Large intestine (tissue), 3 donors: ENCODE measurements around the gene FSIP1. TPM values are rescaled to one million over a fixed set of nuclear protein-coding genes. Genes with fewer than 3 reads are reported as not detected.

Experiments
- DNase-seq, 2 donors: peaks; one replicate each; pipeline versions ENCODE4 v3.0.0 to v3.0.0-alpha.2; 2013
- H3K27ac ChIP-seq: one replicate; pipeline ENCODE4 v1.5.1; 2013; ENCODE audit warnings: low read length
- H3K27me3 ChIP-seq: 2 replicates; pipeline ENCODE4 v1.6.1; 2013; ENCODE audit warnings: low read length; ENCODE audit not compliant: control insufficient read depth, insufficient read depth
- H3K36me3 ChIP-seq: 2 replicates; pipeline ENCODE4 v1.6.1; 2013; ENCODE audit warnings: low read length; ENCODE audit not compliant: control insufficient read depth, insufficient read depth
- H3K4me1 ChIP-seq: one replicate; pipeline ENCODE4 v1.6.1; 2013; ENCODE audit warnings: low read length; ENCODE audit not compliant: control insufficient read depth, insufficient read depth
- H3K4me3 ChIP-seq: one replicate; pipeline ENCODE4 v1.5.1; 2013; ENCODE audit warnings: low read length
- H3K9me3 ChIP-seq: one replicate; pipeline ENCODE4 v1.6.1; 2013; ENCODE audit warnings: mild to moderate bottlenecking, low read depth, low read length, moderate library complexity; ENCODE audit not compliant: control insufficient read depth
- WGBS: methylation state at CpG from one replicate; pipeline ENCODE4 v1.1.5; 2013; ENCODE audit warnings: low lambda C conversion rate; ENCODE audit not compliant: insufficient coverage; 5-methylcytosine and 5-hydroxymethylcytosine counted together
- polyA plus RNA-seq: library from polyadenylated mRNA; unstranded; fragments of 120-200 nt; gene quantifications from one replicate; pipeline ENCODE4 v1.2.1, GENCODE V29; 2013

FSIP1 gene
- polyA plus RNA-seq, 1 donor: 0.78 TPM

- H3K27ac ChIP-seq: no peak overlapping the region
- DNase-seq: no peak
Measured at GRCh38 chr15:39651881-39652280, 130.8 kb downstream of the FSIP1 start.

DNA sequence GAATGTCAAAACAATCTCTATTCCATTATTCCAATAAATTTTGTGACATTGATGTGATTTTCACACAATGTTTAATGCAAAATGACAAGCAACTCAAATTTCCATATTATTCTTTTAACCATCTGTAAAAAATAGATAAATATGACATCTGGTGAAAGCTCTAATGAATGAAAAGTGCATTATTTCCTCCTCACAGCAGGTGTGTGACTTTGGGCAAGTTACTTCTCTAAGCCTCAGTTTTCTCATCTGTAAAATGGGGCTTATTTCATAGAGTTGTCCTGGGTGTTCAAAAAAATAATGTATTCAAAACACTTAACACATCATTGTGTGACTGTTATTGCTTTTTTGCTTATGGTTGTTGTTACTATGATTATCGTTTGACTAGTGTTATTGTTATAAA lies 131.3 kb downstream of the FSIP1 start:
- Histone ChIP-seq H3K36me3 (no peaks in the 10 kb centered on the region), H3K4me3 (no peak overlapping the region), H3K27me3 (no peaks in the 10 kb centered on the region), H3K27ac (no peak overlapping the region), H3K4me1 (no peaks in the 10 kb centered on the region), H3K9me3 (no peaks in the 10 kb centered on the region)
- DNase-seq: no peak
- no CpG with 5 or more reads among the region's 1 CpG for WGBS

More at GRCh38 chr15:39651881-39652280, 130.8 kb downstream of the FSIP1 start:
- H3K27me3 ChIP-seq: no peaks in the 10 kb centered on the region
- no peaks in the 10 kb centered on the region for H3K36me3 ChIP-seq
- no peaks in the 10 kb centered on the region for H3K9me3 ChIP-seq
- H3K4me3 ChIP-seq: no peak overlapping the region
- WGBS: no CpG with 5 or more reads among the region's 1 CpG
- no peaks in the 10 kb centered on the region for H3K4me1 ChIP-seq

GRCh38 chr15:39649757-39650156 lies 132.9 kb downstream of the FSIP1 start:
- no peaks in the 10 kb centered on the region for H3K27me3 ChIP-seq
- WGBS: 100% methylated on average over 1 of the region's 6 CpGs
- no peak overlapping the region for H3K4me3 ChIP-seq
- H3K36me3 ChIP-seq: no peaks in the 10 kb centered on the region
- H3K27ac ChIP-seq: no peak overlapping the region
- no peaks in the 10 kb centered on the region for H3K9me3 ChIP-seq
- no peak for DNase-seq
- H3K4me1 ChIP-seq: no peaks in the 10 kb centered on the region

- WGBS: no CpG with 5 or more reads among the region's 5 CpGs
- Histone ChIP-seq H3K27me3 (no peaks in the 10 kb centered on the region), H3K4me1 (no peaks in the 10 kb centered on the region), H3K27ac (no peak overlapping the region), H3K36me3 (no peaks in the 10 kb centered on the region), H3K9me3 (no peaks in the 10 kb centered on the region), H3K4me3 (no peak overlapping the region)
- DNase-seq: no peak
Measured at GRCh38 chr15:39646425-39646824, 136.2 kb downstream of the FSIP1 start.

GRCh38 chr15:39645976-39646257 lies 136.7 kb downstream of the FSIP1 start:
- Histone ChIP-seq H3K4me1 (no peaks in the 10 kb centered on the region), H3K9me3 (no peaks in the 10 kb centered on the region)

DNA sequence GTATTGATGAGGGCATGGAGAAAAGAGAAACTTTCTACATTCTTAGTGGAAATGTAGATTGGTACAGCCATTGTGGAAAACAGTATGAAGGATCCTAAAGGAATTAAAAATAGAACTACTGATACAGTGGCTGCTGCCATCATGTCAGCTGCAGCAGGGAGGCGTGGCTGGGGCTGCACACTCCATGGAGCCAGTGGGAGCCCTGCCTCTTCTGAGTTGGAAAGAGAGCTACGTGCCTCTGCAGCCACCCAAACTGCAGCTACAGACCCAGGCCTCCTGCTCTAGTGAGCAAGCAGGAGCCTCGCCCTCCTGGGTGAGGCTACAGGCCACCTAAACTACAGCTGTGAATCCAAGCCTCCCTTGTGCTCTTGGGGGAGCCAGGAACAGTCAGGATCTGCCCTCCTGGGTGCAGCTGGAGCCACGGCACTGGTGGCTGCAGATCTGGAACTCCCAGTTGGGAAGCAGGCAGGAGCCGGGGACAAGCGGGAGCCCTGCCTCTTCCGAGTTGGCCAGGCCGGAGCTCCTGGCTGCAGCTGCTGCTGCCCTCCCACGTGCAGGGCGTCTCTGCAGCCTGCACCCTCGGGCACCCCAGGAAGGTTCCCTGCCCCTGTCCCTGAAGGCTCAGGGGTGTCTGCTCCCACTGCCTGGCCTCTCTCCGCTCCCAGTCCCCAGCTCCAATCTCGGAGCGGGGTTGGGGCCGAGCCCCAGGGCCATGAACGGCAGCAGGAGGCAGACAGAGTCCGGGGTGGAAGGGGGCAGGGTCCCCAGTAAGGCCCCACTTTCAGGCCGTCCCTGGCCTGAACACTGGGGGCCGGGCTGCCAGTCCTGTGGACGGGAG lies 137.3 kb downstream of the FSIP1 start:
- Histone ChIP-seq H3K27me3 (no peaks in the 10 kb centered on the region), H3K4me3 (no peak overlapping the region), H3K9me3 (no peaks in the 10 kb centered on the region), H3K27ac (no peak overlapping the region), H3K36me3 (no peaks in the 10 kb centered on the region), H3K4me1 (no peaks in the 10 kb centered on the region)
- DNase-seq: no peak
- no CpG with 5 or more reads among the region's 20 CpGs for WGBS

More at GRCh38 chr15:39645976-39646257, 136.7 kb downstream of the FSIP1 start:
- DNase-seq: no peak
- H3K36me3 ChIP-seq: no peaks in the 10 kb centered on the region
- H3K27me3 ChIP-seq: no peaks in the 10 kb centered on the region
- H3K4me3 ChIP-seq: no peak overlapping the region
- H3K27ac ChIP-seq: no peak overlapping the region
- no CpG with 5 or more reads among the region's 2 CpGs for WGBS

DNA sequence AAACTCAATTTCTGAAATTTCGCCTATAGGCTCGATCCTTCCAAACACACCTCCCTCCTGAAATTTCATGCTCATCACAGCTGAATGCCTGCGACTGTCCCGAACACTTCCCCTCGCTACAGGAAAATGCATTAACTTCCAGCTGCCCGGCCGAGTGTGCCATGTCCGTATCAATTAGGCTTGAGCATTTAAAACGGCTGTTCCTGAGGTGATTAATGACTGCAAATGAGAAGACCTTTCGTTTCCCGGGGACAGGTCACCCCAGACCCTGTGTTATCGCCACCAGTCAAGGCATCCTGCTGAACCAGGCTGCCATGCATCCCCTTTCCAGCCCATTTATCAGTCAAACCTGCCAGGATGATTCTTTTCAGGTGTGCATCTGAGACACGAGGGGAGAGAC lies 138.5 kb downstream of the FSIP1 start:
- H3K36me3 ChIP-seq: no peaks in the 10 kb centered on the region
- no peaks in the 10 kb centered on the region for H3K4me1 ChIP-seq

DNA sequence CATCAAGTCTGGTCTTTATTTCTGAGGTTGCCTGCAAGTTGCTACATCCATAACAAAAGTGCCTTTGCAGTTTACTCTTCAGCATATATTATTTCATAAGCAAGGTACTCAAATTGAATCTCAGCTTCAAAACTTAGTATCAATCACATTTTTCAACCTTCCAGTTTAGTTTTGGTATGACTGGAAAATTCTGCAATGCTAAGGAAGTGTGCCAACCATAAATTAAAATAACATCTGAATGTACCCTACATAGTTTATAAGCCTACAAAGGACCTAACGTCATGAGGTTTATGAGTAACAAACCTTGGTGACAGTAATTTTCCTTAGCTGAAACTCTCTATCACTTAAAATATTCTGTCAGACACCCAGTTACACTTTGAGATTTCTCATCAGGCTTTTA lies 138.9 kb downstream of the FSIP1 start:
- WGBS: no CpG with 5 or more reads among the region's 1 CpG
- Histone ChIP-seq H3K27ac (no peak overlapping the region), H3K4me1 (no peaks in the 10 kb centered on the region)

More for the DNA sequence above, 138.5 kb downstream of the FSIP1 start:
- H3K4me3 ChIP-seq: no peak overlapping the region
- H3K9me3 ChIP-seq: no peaks in the 10 kb centered on the region
- no peaks in the 10 kb centered on the region for H3K27me3 ChIP-seq
- H3K27ac ChIP-seq: no peak overlapping the region
- WGBS: 100% methylated on average over 3 of the region's 13 CpGs
- no peak for DNase-seq

GRCh38 chr15:39642011-39642640 lies 140.5 kb downstream of the FSIP1 start:
- no peak for DNase-seq
- 33% methylated on average over 1 of the region's 5 CpGs for WGBS
- Histone ChIP-seq H3K4me3 (no peak overlapping the region), H3K4me1 (no peaks in the 10 kb centered on the region), H3K36me3 (no peaks in the 10 kb centered on the region), H3K27ac (no peak overlapping the region), H3K9me3 (no peaks in the 10 kb centered on the region), H3K27me3 (no peaks in the 10 kb centered on the region)

More for the DNA sequence above, 138.9 kb downstream of the FSIP1 start:
- H3K36me3 ChIP-seq: no peaks in the 10 kb centered on the region
- no peak overlapping the region for H3K4me3 ChIP-seq
- no peaks in the 10 kb centered on the region for H3K27me3 ChIP-seq
- no peaks in the 10 kb centered on the region for H3K9me3 ChIP-seq
- no peak for DNase-seq

DNA sequence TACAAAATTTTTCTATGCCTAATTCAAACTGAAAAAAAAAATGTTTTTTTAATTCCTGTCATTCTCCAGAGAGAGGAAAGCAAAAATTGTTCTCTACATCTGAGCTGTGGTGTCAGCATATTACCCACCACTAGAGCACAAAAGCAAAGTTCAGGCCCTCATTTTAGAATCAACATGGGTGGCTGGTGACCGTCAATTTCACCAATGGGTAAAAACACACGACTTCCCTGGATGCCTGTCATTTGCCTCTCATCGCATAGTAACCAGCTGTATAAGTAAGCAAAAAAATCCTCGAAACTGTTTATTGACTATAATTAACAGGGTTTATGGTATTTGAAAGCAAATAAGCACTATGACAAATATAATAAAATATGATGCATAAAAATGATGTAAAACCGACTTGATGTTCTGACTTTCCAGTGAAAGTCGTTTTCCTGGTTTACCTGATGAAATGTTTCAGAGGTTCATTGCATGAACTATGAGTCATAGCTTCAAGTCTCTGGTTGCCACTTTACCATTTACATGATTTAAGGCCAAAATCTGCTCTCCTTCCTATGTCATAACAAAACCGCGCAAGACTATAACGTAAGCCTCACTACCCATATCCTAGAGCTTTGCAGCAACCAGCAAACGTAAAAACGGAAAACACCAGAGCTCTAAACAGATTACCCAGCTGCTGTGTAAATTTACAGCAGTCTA lies 141.3 kb downstream of the FSIP1 start:
- Histone ChIP-seq H3K9me3 (no peaks in the 10 kb centered on the region), H3K36me3 (no peaks in the 10 kb centered on the region), H3K4me3 (no peak overlapping the region), H3K27me3 (no peaks in the 10 kb centered on the region), H3K4me1 (no peaks in the 10 kb centered on the region), H3K27ac (no peak overlapping the region)
- 71% methylated on average over 4 of the region's 11 CpGs for WGBS
- DNase-seq: no peak
